OCI-LY7 (cell line): ENCODE data around the gene RFC3.

Experiments used
- EZH2phosphoT487 ChIP-seq: fragments of 200-600 bp; sonication (generic); IDR thresholded peaks from 2 replicates; pipeline ENCODE4 v1.6.1; 2018; ENCODE audit warnings: low read depth, borderline replicate concordance, mild to moderate bottlenecking, mixed run types, antibody characterized with exemption, low read length, moderate library complexity, mixed read lengths
- TF ChIP-seq, protein P1 (sequence below): fragments of 200-600 bp; sonication (generic); conservative IDR thresholded peaks from 2 replicates; pipeline ENCODE4 v1.5.1; 2014; ENCODE audit warnings: mild to moderate bottlenecking, antibody characterized with exemption, low read length, moderate library complexity, mixed read lengths

- TF ChIP-seq, protein P1, sequence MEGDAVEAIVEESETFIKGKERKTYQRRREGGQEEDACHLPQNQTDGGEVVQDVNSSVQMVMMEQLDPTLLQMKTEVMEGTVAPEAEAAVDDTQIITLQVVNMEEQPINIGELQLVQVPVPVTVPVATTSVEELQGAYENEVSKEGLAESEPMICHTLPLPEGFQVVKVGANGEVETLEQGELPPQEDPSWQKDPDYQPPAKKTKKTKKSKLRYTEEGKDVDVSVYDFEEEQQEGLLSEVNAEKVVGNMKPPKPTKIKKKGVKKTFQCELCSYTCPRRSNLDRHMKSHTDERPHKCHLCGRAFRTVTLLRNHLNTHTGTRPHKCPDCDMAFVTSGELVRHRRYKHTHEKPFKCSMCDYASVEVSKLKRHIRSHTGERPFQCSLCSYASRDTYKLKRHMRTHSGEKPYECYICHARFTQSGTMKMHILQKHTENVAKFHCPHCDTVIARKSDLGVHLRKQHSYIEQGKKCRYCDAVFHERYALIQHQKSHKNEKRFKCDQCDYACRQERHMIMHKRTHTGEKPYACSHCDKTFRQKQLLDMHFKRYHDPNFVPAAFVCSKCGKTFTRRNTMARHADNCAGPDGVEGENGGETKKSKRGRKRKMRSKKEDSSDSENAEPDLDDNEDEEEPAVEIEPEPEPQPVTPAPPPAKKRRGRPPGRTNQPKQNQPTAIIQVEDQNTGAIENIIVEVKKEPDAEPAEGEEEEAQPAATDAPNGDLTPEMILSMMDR: no peak
- TF ChIP-seq EZH2phosphoT487: no peak
These were observed 24.3 kb downstream of the RFC3 start for GRCh38 chr13:33842207-33842606.
